HG02885 (cell line): Measurements from ENCODE around the gene TMEM100.
"Not testable (repeated sequence)": the region's sequence is repeated elsewhere in the genome, so short reads cannot be mapped to it uniquely, and the experiment has no call there.

Experiments
- ATAC-seq: cut with Tn5 transposase; IDR thresholded peaks from one replicate; pipeline ENCODE4 v1.9.1; 2021; ENCODE audit warnings: mild to moderate bottlenecking; ENCODE audit not compliant: unreplicated experiment, poor library complexity

TMEM100 gene

DNA sequence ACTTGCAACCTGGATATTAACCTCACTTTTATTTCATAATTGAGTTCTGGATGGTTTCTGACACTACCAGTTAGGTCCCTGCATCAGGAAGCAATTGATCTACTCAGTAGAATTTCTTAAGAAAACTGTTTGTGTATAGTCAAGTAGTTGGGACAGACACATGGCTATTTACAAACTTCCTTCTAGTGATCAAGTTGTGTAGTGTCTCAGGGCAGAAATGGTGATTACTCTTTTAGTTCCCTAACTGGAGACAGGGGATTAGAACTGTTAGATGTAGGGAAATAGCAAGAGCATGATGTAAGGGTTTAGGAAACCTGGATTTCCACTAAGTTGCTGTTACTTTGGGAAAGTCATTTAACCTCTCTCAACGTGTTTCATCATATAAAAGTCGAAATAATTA is 30.4 kb downstream of the TMEM100 start:
- no peak for ATAC-seq

DNA sequence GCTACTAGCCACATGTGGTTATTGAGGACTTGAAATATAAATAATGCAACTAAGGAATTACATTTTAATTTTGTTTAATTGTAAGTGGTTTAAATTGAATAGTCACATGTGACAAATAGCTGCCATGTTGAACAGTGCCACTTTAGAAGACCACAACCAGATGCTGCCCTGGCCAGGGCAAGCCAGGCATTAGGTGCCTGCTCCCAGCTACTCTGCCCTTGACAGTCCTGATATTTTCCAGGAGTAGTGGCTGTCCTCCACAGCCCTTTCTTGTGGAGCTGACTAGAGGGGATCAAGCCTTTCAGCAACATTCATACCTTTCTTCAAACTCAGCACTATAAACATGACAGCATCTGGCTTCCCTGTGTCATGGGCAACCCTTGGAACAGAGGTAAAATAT is 31.0 kb downstream of the TMEM100 start:
- no peak for ATAC-seq

DNA sequence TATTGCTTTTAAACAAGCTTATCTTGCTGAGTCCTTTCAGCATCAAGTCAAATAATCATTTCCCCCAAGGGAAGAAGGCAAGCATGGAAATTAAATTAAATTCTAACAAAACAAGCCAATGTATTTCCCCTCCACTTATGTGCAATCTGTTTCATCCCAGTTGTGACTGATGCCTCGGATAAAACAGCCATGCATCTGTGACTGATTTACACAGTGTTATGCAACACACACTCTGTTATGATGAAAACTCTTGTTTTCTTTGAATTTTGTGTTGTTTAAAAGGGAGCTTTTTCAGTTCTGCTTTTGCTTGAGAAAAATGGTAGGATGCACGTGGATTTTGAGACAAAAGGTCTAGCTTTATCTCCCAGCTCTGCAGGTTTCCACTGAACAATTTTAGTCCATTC is 32.6 kb downstream of the TMEM100 start:
- ATAC-seq = no peak

DNA sequence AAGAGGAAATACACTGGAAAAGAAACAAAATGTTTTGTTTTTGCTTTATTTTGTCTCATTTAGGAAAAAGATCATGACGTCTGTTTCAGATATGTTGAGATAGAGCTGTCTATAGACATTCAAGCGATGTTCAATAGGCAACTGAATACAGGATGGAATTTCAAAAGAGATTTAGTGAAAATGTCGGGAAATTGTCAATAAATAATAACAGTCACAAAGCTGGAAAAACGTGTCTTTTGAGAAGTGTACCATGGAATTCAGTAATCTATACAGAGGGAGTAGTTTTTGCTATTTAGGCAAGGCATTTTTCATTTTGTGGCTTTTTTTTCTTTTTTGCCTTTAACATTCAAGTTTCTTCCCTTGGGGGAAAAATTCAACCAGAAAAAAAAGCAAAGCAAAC is 33.0 kb downstream of the TMEM100 start:
- ATAC-seq = no peak

DNA sequence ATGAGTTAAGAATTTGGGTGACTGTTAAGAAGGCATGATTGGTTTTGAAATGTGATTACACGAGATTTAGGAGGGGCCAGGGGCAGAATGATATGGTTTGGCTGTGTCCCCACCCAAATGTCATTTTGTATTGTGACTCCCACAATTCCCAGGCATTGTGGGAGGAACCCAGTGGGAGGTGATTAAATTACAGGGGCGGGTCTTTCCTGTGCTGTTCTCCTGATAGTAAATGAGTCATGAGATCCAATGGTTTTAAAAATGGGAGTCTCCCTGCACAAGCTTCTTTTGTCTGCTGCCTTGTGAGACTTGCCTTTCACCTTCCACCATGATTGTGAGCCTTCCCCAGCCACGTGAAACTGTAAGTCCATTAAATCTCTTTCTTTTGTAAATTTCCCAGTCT is 34.6 kb downstream of the TMEM100 start:
- ATAC-seq = no peak

DNA sequence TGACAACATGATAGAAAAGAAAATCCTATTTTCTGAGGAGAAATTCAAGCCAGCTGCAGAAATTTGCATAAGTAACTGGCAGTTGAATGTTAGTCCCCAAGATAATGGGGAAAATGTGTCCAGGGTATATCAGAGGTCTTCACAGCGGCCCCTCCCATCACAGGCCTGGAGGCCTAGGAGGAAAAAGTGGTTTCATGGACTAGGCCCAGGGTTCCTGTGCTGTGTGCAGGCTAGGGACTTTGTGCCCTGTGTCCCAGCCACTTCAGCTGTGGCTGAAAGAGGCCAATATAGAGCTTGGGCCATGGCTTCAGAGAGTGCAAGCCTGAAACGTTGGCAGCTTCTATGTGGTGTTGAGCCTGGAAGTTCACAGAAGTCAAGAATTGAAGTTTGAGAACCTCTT is 35.6 kb downstream of the TMEM100 start:
- no peak for ATAC-seq

DNA sequence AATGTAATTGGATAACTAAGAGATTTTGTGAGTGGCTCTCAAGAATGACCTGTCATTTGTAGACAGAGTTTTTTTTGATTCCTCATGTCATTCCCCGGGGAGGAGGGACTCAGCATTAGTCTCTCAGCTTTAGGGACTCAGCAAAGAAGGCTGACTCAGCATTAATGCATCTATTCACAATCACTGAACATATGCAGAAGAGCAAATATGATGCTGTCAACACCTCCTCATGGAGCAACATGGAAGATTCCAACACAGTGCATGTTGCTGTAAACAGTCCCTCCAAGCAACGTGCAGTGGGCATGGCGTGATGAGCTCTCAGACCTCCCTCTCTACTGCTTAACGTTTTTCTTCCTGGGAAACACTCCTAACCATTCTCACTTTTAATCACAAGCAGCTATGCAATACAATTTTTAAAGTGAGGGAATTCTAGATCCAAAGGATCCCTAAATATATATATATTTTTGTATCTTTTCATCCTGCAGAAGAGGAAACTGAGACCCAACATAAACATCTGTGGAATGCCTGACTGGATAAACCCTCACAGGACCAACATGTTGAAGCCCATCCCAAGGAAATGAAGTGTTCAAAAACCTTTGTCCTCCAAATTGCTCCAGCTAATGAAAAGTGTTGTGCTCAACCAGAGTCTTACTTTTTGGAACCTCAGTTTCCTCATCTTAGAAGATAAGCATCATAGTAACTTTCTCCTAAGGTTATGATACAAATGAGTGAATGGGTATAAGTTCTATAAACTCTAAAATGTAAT is 38.9 kb downstream of the TMEM100 start:
- no peak for ATAC-seq

DNA sequence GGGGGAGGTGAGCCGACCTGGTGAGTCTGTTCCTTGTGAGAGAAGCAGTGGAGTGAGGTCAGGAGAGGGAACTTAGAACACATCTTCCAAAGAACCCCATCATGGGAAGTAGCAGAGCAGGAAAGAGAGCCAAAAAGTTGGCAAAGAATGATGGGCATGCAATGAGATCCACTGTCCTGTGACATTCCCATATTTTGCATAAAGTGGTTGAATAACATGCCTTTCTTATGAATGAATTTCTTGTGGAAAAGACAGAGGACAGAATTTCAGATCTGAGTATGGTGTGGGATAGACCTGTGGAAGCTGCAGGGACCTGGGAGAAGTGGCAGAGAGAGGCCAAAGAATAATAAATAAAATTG is 41.3 kb downstream of the TMEM100 start:
- ATAC-seq = no peak

DNA sequence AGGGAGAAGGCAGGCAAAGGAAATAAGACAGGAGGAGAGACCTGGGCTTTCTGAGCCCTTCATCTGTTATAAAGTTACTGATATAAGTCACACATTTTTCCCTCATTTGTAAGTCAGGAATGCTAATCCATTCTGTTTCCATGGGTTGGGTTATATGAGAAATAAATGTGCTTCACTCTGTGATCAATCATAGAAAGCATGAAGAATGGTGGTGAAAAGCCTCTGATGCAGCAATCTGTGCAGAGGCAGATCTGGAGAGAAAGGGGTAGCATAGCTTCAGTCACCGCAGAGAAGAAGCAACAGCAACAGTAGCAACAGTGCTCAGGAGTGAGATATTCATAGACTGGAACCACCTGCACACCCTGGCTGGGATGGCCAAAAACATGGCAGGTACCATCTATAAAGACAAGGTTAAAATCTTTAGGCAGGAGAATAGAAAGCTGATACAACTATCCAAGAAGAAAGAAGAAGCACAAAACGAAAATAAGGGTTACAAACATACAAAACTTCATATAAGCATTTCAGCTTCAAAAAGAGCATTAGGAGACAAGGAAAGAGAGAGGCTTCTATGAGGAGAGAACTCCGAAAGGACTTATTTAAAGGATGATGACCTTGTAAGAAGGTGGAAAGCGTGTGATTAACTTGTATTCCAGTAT is 41.9 kb downstream of the TMEM100 start:
- ATAC-seq = no peak

DNA sequence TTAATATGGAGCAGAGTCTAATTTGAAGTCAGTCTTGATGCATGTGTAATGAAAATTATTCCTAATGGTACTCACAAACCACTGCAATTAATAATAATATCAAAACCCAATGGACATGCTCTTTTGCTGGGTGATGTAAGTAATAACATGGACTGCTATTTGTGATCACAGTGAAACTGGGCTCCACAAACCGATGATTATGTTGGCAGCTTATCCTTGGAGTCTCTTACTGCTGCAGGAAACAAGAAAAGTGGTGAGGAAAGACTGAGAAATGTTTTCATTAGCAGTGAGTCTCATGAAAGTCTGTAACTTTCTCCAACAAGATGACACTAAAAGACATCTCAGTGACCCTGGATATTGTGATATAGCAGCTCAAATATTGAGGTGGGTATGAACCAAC is 45.2 kb downstream of the TMEM100 start:
- ATAC-seq = no peak

DNA sequence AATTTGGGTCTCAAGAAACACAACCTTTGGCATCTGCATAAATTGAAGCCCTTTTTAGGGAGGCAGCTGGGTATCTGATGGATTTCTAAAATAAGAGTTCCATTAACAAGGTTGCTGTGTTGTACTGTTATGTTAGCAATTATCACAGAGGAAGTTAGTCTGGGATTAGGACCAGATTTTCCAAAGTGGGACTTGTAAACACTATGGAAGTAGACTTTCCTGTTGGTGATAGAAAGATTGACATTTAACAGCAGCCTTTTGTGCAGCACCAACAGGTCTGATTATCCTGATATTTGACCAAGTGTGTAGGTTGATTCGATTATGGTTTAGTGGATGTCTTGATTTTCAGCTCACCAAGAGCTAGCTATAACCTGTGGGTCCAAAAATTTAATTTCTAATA is 46.4 kb downstream of the TMEM100 start:
- no peak for ATAC-seq

DNA sequence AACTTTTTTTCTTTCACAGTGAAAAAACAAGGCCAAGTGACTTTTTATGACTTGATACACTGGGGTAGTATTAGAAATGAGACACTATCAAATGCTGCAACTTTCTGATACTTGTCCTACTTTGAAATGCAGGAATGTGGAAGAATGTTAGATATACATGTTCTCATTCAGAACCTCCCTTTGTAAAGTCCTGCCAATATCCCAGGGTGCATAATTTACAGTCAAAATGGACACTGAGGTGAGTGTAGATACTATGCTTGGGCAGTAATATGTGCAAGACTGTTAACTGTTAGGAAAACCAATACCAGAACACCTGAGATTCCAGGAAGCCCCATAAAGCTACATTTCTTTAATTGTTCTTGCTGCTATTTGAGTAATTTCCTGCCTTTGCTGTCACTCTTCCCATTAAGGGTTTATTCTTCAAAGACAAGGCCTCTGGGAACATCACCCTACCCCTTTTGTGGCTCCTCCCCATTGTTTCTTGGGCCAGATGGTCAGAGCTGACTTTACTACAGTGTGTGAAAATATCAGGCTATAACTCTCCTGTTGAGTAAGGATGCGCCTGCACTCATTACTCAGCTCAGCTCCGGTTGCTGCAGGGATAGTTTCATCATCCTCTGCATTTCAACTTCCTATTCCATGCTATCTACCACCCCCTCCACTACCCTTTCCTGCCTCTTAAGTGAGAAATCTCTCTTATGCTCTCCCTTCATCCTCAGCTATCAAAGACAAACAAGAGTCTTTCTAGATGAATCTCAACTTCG is 48.7 kb downstream of the TMEM100 start:
- ATAC-seq = no peak

DNA sequence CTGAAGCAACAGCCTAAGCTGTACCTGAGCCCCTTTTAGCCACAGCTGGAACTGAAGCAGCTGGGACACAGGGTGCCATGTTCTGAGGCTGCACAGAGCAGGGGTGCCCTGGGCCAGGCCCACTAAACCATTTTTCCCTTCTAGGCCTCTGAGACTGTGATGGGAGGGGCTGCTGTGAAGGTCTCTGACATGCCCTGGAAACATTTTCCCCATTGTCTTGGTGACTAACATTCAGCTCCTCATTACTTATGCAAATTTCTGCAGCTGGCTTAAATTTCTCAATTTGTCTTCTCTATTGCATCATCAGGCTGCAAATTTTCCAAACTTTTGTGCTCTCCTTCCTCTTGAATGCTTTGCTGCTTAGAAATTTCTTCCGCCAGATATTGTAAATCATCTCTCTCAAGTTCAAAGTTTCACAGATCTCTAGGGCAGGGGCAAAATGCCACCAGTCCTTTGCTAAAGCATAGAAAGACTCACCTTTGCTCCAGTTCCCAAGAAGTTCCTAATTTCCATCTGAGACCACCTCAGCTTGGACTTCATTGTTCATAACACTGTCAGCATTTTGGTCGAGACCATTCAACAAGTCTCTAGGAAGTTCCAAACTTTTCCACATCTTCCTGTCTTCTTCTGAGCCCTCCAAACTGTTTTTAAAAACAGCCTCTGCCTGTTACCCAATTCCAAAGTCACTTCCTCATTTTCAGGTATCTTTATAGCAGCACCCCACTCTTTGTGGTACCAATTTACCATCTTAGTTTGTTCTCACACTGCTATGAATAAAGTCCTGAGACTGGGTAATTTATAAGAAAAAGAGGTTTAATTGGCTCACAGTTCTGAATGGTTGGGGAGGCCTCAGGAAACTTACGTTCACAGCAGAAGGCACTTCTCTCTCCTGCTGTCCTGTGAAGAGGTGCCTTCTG is 49.8 kb downstream of the TMEM100 start:
- ATAC-seq = no peak

DNA sequence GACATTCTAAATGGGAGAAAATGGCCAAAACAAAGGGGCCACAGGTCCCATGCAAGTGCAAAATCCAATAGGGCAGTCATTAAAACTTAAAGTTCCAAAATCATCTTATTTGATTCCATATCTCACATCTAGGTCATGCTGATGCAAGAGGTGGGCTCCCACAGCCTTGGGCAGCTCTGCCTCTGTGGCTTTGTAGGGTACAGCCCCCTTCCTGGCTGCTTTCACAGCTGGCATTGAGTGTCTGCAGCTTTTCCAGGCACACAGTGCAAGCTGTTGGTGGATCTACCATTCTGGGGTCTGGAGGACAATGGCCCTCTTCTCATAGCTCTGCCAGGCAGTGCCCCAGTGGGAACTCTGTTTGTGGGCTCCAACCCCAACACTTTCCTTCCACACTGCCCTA is 50.7 kb downstream of the TMEM100 start:
- not testable (repeated sequence) for ATAC-seq
